Naive thymus-derived CD8-positive, alpha-beta T cell (primary cell): ENCODE data around the gene UBD. TPM values are rescaled to one million over a fixed set of nuclear protein-coding genes. Genes with fewer than 3 reads are reported as not detected.

Experiments used
- ATAC-seq, 2 donors: fragments of 150-1000 bp; cut with Tn5 transposase in 1 of 2; sonication (Bioruptor Pico), chemical (Tn5 transposase) in 1 of 2; 1 replicate in 1 of 2; 2 replicates in 1 of 2; pipeline ENCODE4 v1.10.0; 2021; ENCODE audit warnings: mild to moderate bottlenecking in 2 of 2, moderate library complexity in 2 of 2
- POLR2A ChIA-PET: fragments of 350-600 bp; sonication (Branson Sonifier 250); formaldehyde crosslinking; loops from one replicate; lab custom pipeline; 2021; ENCODE audit warnings: antibody characterized with exemption; lab: Charles Lee
- DNase-seq, 10 donors: peaks; one replicate each; pipeline versions ENCODE4 v3.0.0 to v3.0.0-alpha.2; 2020 to 2022
- H3K27ac Mint-ChIP-seq, 10 donors: one replicate each; pipeline ENCODE4 v1.8.0; 2020 to 2022; ENCODE audit warnings: mild to moderate bottlenecking in 10 of 10, mixed read lengths in 10 of 10, moderate library complexity in 4 of 10, inconsistent platforms in 1 of 10
- H3K27me3 Mint-ChIP-seq, 5 donors: one replicate each; pipeline ENCODE4 v1.8.0; 2021 to 2022; ENCODE audit warnings: mixed read lengths in 5 of 5
- H3K36me3 Mint-ChIP-seq, 3 donors: one replicate each; pipeline ENCODE4 v1.8.0; 2020 to 2022; ENCODE audit warnings: mixed read lengths in 3 of 3, mild to moderate bottlenecking in 2 of 3, inconsistent platforms in 1 of 3
- H3K4me1 Mint-ChIP-seq, 4 donors: one replicate each; pipeline ENCODE4 v1.8.0; 2021 to 2022; ENCODE audit warnings: mixed read lengths in 4 of 4
- H3K4me3 Mint-ChIP-seq, 10 donors: one replicate each; pipeline ENCODE4 v1.8.0; 2020 to 2022; ENCODE audit warnings: mild to moderate bottlenecking in 10 of 10, mixed read lengths in 10 of 10, moderate library complexity in 6 of 10, inconsistent platforms in 1 of 10
- H3K9me3 Mint-ChIP-seq, 9 donors: one replicate each; pipeline ENCODE4 v1.8.0; 2020 to 2022; ENCODE audit warnings: mixed read lengths in 9 of 9, mild to moderate bottlenecking in 3 of 9, inconsistent platforms in 1 of 9, moderate library complexity in 1 of 9
- polyA plus RNA-seq, 3 donors: library from polyadenylated mRNA; unstranded; fragments of 300-500 nt; fragmentation: Illumina TruSeq; gene quantifications; one replicate each; pipeline ENCODE4 v1.2.3, GENCODE V29; 2021
- total RNA-seq, 8 experiments: library from RNA in 2 of 8; stranded (reverse) in 2 of 8; gene quantifications; one replicate each; pipeline ENCODE4 v1.2.3 and lab custom pipeline; 2021 to 2026

The UBD gene
- total RNA-seq: not detected
- not detected for polyA plus RNA-seq
- total RNA-seq (lab: John Stamatoyannopoulos, UW): 0 reads per million in 6 experiments

DNA sequence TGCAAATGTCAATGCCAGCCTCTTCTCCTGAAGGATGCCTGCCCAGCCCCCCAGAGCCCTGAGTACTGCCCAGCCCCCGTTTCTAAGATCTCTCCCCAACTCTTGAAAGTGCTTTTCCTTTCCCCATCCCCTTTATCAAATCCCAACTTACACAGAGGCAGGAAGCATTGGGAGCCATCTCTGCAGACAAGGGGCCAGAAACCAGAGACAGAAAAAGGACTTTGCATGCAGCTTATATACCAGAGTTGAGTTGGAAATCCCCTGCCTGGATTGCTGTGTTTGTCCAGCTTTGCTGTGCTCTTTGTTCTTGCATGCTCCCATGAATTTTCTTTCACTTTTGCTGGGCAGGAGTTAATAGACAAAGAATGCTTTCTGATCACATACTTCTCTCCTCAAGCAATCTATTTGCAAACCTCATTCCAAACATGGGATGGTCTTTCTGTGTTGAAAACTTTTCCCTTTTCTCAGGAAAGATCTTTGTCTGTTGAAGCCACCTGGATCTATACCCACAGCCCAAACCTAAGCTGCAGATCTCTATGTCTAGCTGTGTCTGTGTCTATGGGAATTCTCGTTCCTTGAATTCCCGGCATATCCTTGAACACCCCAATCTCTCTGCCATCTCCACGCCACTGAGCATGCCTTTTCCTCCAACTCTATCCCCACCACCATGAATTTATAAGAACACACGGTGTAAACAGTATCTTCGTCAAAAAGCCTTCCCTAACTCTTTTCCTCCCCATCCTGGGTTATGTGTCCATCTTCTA lies at the start of gene UBD:
Gene UBD (minus strand): TSS at position 209 of the 764 bp plus-strand sequence. CDS start 31 bp downstream, at position 178.
- POLR2A ChIA-PET: no interaction called here
- Mint-ChIP-seq H3K27me3 (peaks cover 37 to 82% (median 52%) of the 10 kb centered on the region in 5 donors), H3K36me3 (peaks cover 0 to under 1% (median 0%) of the 10 kb centered on the region in 3 donors), H3K9me3 (no peaks in the 10 kb centered on the region), H3K27ac (no peak within 1 kb of the TSS), H3K4me3 (no peak within 1 kb of the TSS), H3K4me1 (peaks cover 2 to 9% (median 6%) of the 10 kb centered on the region in 4 donors)
- DNase-seq (no peak), ATAC-seq (no peak)

DNA sequence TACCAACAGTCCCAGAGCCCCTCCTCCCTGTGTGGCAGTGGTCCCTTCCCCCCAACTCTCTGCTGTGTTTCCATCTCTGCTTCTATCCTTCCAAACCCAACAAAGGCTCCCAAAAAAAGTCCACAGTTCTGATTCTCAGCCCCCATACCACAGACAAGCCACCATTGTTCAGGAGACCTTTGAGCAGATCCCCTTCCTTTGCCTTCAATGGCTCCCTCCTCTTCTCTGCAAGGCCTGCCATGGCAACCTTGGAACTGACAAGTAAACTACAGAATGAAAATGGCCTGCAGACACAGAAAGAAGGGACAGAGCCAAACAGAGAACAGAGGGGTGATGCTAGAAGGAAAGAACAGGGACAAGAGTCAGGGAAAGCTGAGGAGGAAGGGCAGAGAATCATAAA lies 48.6 kb upstream of the UBD start:
- peaks cover 0 to 4% (median 0%) of the 10 kb centered on the region in 4 donors for H3K4me1 Mint-ChIP-seq
- DNase-seq (no peak), ATAC-seq (no peak)
- H3K4me3 Mint-ChIP-seq: no peak overlapping the region
- H3K36me3 Mint-ChIP-seq: peaks cover 10 to 68% (median 14%) of the 10 kb centered on the region in 3 donors
- POLR2A ChIA-PET: interaction anchor here (0.9 kb wide), 1 partner anchor 42 kb away, joined by 3 read pairs; no protein-coding TSS in a partner anchor
- H3K27ac Mint-ChIP-seq: peak overlapping the region in 1 of 10 donors; percentile 20
- H3K9me3 Mint-ChIP-seq: no peaks in the 10 kb centered on the region
- no peaks in the 10 kb centered on the region for H3K27me3 Mint-ChIP-seq

DNA sequence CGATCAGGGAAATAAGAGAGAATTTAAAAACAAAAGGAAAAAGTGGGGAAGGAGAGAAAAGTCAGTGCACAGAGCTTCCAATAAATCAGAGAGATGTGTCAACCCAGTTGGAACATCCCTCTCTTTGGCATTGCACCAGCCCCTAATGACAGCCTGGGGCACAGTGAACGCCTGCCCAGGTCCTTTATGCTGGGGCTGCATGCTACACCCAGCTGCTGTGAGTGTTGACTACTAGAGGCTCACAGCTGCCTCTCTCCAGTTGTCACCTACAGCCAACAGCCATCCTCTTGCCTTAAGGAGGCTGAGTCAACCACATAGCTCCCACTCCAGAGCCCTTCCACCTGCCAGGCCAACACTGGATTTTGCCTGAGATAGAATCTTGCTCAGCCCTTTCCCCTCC lies 44.4 kb upstream of the UBD start:
- POLR2A ChIA-PET: no interaction called here
- Mint-ChIP-seq H3K27ac (peak overlapping the region in 2 of 10 donors; percentile 39 to 48), H3K9me3 (no peaks in the 10 kb centered on the region), H3K4me1 (peaks cover 0 to 4% (median 0%) of the 10 kb centered on the region in 4 donors), H3K27me3 (no peaks in the 10 kb centered on the region), H3K4me3 (no peak overlapping the region), H3K36me3 (peaks cover 2 to 49% (median 6%) of the 10 kb centered on the region in 3 donors)
- ATAC-seq (no peak), DNase-seq (no peak)

DNA sequence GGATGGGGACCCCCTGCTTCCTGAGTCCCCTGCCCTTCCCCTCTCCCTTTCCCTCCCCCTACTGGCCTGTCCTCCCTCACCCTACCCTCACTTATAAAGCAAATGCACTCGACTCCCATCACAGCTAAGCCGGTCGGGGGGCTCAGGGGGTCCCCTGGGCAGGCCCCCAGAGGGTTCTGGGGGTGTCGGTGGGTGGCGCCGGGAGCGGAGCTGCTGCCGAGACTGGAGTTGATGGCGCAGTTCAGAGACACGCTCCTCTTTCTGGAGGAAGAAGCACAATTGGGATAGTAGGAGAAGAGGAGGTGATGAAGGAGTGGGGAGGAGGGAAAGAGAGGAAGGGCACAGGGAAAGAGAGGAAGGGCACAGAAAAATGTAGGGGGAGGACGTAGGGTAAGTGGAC lies 43.9 kb upstream of the UBD start:
- no peaks in the 10 kb centered on the region for H3K27me3 Mint-ChIP-seq
- POLR2A ChIA-PET: no interaction called here
- peak overlapping the region in 1 of 10 donors; percentile 39 for H3K27ac Mint-ChIP-seq
- no peak for DNase-seq
- H3K4me1 Mint-ChIP-seq: peaks cover 0 to 4% (median 0%) of the 10 kb centered on the region in 4 donors
- ATAC-seq: no peak
- H3K36me3 Mint-ChIP-seq: peaks cover 2 to 46% (median 5%) of the 10 kb centered on the region in 3 donors
- H3K9me3 Mint-ChIP-seq: no peaks in the 10 kb centered on the region
- H3K4me3 Mint-ChIP-seq: no peak overlapping the region

DNA sequence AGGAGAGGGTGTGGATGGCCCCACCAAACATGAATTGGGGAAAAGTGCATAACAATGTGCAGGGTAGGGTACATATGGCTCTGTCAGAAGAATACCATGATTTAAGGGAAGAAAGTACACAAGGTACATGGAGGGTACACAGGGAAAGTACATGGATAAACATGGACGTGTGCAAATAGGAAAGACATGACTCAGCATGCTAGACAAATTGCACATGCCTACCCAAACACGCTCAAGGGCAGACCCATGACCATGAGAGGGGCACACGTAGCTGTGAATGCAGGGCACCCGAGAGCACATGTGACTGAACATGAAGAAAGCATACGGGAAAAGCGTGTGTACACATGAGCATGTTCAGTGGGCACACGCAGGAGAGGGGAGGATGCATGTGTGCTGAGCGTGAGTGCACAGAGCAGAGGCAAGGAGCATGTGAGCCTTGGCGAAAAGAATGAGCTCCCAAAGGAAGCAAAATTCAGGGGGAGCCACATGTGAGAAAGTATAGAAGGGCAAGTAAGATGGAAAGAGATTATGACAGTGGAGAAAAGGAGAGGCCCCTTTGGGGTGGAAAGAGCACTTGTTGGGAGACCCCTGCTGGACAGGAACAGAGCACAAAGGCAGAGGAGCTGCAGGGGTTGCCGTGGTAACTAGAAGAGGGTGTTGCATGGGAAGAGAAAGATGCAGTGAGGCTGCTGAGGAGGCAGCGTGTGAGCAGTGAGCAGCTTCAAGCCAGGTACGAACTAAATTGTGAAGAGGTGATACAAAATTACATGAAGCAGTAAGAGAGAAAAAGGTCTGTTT lies 43.2 kb upstream of the UBD start:
- Mint-ChIP-seq H3K36me3 (peaks cover 0 to 41% (median 2%) of the 10 kb centered on the region in 3 donors), H3K9me3 (no peaks in the 10 kb centered on the region), H3K4me1 (no peaks in the 10 kb centered on the region), H3K27ac (peak overlapping the region in 2 of 10 donors; percentile 7 to 61), H3K27me3 (no peaks in the 10 kb centered on the region), H3K4me3 (no peak overlapping the region)
- POLR2A ChIA-PET: interaction anchor here (0.6 kb wide), 1 partner anchor 707 kb away, joined by 5 read pairs; no protein-coding TSS in a partner anchor
- DNase-seq: no peak
- no peak for ATAC-seq

DNA sequence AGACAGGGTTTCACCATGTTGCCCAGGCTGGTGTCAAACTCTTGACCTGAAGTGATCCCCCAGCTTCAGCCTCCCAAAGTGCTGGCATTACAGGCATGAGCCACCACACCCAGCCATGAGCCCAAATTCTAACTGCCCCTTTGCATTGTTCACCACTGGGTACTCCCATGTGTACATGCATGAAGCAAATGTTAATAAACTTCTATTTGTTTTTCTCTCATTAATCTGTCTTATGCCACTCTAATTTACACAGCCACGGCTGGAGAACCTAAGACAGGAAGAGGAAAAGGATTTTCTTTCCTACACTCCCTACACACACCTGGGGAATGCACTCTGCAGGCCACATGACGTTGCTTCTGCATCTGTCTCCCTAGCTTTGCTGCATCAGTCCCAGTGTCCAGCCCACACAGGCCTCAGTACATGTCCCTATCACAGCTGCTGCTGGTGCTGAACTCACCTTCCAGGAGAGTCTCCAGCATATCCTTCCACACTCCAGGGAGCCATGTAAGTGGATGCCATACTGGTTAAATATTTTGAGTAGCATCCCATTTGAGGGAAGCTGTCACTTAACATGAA lies 38.7 kb upstream of the UBD start:
- Mint-ChIP-seq H3K4me3 (no peak overlapping the region), H3K36me3 (peaks cover 0 to 4% (median 0%) of the 10 kb centered on the region in 3 donors), H3K9me3 (no peaks in the 10 kb centered on the region), H3K4me1 (no peaks in the 10 kb centered on the region), H3K27ac (peak overlapping the region in 1 of 10 donors; percentile 68), H3K27me3 (peaks cover 0 to 7% (median 5%) of the 10 kb centered on the region in 5 donors)
- POLR2A ChIA-PET: no interaction called here
- ATAC-seq (no peak), DNase-seq (no peak)

DNA sequence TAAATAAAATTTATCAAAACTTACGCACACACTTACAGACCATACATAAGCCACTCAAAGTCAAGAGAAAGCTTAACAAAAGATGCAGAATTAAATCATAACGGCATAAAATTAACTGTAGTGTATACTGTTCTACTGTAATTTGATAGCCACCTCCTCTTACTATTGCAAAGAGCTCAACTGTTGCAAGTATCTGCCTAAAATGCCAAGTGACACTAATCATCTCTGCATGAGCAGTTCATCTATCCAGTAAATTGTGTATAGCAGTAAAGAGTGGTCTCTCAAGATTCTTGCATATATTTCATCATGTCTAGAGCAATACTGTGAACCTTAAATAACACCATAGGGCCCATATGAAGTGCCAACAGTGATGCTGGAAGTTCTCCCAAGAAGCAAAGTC lies 37.7 kb upstream of the UBD start:
- Mint-ChIP-seq H3K36me3 (no peaks in the 10 kb centered on the region), H3K4me3 (no peak overlapping the region), H3K27ac (no peak overlapping the region), H3K27me3 (peaks cover 0 to 7% (median 5%) of the 10 kb centered on the region in 5 donors), H3K4me1 (no peaks in the 10 kb centered on the region), H3K9me3 (no peaks in the 10 kb centered on the region)
- POLR2A ChIA-PET: interaction anchor here (0.5 kb wide), 1 partner anchor 613 kb away, joined by 3 read pairs; no protein-coding TSS in a partner anchor
- DNase-seq (no peak), ATAC-seq (no peak)

DNA sequence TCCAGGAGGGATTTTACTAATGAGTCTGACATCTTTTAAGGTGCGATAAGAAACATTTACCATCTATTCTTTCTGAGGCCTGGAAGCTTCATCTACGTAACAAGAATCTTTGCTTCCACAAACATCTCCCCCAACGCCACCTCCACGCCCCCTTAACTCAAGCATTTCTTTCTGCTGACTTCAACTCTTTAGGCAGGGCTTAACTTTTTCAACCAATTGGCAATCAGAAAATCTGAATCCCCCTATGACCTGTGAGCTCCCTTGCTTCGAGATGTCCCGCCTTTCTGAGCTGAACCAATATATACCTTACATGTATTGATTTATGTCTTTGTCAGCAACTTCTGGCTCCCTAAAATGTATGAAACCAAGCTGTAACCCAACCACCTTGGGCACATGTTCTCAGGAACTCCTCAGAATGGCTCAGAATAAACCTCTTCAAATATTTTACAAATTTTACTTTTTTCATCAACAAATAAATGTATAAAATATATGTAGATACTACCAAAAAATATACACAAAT lies 36.9 kb upstream of the UBD start:
- POLR2A ChIA-PET: no interaction called here
- no peaks in the 10 kb centered on the region for H3K9me3 Mint-ChIP-seq
- H3K36me3 Mint-ChIP-seq: no peaks in the 10 kb centered on the region
- H3K27me3 Mint-ChIP-seq: peaks cover 4 to 10% (median 7%) of the 10 kb centered on the region in 5 donors
- ATAC-seq (no peak), DNase-seq (no peak)
- no peak overlapping the region for H3K4me3 Mint-ChIP-seq
- H3K27ac Mint-ChIP-seq: no peak overlapping the region
- no peaks in the 10 kb centered on the region for H3K4me1 Mint-ChIP-seq

DNA sequence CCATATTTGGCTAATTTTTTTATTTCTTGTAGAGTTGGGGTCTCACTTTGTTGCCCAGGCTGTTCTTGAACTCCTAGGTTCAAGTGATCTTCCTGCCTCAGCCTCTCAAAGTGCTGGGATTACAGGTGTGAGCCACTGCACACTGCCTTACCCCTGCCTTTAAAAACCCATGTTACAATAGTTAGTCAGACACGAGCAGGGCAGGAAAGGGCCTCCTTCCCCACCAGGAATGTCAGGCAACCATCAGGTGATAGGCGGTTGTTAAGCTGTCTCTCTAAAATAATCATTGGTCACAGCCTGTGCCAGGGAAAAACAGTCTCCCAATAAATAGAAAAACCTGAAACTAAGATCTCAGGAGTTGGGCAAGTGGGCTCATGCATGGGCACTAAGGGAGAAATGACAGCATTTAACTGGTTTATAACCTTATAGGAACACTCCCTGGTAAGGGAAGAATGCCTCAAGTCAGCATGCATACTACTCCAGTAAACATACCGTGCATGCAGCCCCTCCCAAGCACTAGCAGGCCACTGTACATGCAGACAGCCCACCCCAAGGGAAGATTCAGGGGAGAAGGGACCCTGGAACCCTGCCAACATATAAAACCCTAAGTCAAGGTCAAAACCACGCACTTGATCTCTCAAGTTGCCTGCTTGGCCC lies 33.8 kb upstream of the UBD start:
- POLR2A ChIA-PET: no interaction called here
- no peak for DNase-seq
- Mint-ChIP-seq H3K27ac (no peak overlapping the region), H3K4me1 (peaks cover 0 to 6% (median 0%) of the 10 kb centered on the region in 4 donors), H3K9me3 (no peaks in the 10 kb centered on the region), H3K27me3 (peaks cover 12 to 26% (median 17%) of the 10 kb centered on the region in 5 donors), H3K36me3 (no peaks in the 10 kb centered on the region), H3K4me3 (no peak overlapping the region)
- no peak for ATAC-seq

DNA sequence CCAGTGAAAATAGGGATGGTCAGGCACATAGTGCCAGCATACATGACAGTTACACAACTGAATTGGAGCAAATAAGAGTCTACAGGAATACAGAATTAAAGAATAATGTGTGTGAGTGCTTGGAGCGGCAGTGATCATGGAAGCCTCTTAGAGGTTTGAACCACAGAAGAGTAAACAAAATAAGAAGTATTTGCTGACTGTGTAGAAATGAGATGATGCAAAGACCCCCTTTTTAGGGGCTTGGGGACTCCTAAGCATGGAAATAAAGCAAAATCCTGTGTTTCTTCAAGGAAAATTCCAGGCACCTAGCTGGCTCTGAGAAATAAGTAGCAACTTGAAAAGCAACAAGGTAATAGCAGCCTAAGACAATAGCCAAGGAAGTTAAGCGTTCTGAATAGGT lies 32.1 kb upstream of the UBD start:
- H3K27ac Mint-ChIP-seq: no peak overlapping the region
- H3K27me3 Mint-ChIP-seq: peaks cover 22 to 39% (median 26%) of the 10 kb centered on the region in 5 donors
- H3K4me1 Mint-ChIP-seq: peaks cover 0 to 6% (median 0%) of the 10 kb centered on the region in 4 donors
- no peak overlapping the region for H3K4me3 Mint-ChIP-seq
- no peaks in the 10 kb centered on the region for H3K9me3 Mint-ChIP-seq
- DNase-seq (no peak), ATAC-seq (no peak)
- POLR2A ChIA-PET: no interaction called here
- H3K36me3 Mint-ChIP-seq: no peaks in the 10 kb centered on the region

DNA sequence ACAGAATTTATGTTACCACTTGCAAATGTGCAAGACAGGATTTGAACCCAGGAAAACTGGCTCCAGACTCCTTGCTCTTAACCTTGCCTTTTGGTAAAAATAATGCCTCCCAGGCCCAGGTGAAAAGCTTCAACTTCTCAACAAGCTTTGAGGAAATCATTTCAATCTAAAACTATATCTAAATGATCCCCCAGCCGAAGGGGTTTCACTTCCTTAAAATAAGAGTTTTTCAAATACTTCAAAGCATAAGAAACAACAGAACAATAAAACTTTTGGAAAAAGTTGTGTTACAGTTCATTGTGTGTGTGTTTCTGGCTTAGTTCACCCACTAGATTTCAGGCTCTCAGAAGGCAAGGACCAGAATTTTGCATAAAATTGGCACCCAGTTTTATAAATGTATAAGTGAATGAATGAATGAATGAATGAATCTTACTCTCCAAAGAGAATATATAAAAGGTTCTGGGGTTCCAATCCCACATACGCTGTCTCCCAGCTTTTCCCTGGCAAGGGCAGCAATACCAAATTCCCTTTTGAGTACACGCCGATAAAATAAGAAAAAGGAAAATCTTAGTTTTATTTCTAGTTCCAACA lies 30.8 kb upstream of the UBD start:
- H3K36me3 Mint-ChIP-seq: no peaks in the 10 kb centered on the region
- no peaks in the 10 kb centered on the region for H3K9me3 Mint-ChIP-seq
- ATAC-seq (no peak), DNase-seq (no peak)
- peaks cover 27 to 48% (median 31%) of the 10 kb centered on the region in 5 donors for H3K27me3 Mint-ChIP-seq
- H3K4me3 Mint-ChIP-seq: no peak overlapping the region
- H3K4me1 Mint-ChIP-seq: peaks cover 0 to 6% (median 0%) of the 10 kb centered on the region in 4 donors
- no peak overlapping the region for H3K27ac Mint-ChIP-seq
- POLR2A ChIA-PET: no interaction called here
